ENCODE measurements around the gene AOAH. TPM values are rescaled to one million over a fixed set of nuclear protein-coding genes. Genes with fewer than 3 reads are reported as not detected.

AOAH gene
- total and polyA plus RNA-seq, 9 of the 15 experiments (the other 6 are each of a cell fraction or from before 2014, with no cell fraction given): not detected

DNA sequence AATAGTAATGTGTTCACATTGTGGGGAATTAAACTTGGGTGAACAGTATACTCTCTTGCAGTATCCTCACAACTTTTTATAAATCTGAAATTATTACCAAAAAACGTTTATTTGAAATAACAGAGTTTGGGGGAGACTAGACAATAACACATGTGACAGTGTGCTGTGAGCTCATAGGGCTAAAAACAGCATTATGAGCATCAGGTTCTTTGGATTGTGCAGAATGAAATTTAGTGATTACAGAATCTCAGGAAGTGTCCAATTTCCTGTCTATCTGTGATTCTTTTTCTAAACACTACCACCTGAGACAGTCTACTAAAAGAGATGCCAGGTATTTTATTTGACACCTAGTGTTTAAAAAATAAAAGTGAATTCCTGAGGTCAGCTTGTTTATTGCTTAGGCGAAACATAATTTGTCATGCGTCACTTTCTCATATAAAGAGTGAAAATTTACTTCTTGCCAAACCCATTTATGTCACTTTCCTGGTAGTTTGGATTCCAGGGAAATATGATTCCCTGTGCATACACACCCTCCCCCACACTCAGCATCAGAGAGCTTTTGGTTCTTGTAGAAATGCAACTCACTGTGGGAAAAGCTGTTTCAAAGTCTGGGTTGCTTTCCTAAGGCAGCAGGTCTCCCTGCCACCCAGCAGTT is 71.2 kb downstream of the AOAH start:
- no peak overlapping the region for H3K9ac ChIP-seq (ENCODE audit: insufficient read depth in 1 of 2, low read depth in 2 of 2, low read length in 2 of 2)
- no peaks in the 10 kb centered on the region; the same call in 1 of the 2 replicates for H3K9me3 ChIP-seq (replicated peaks; ENCODE audit: control insufficient read depth, insufficient read depth, low read depth, low read length)
- H3K79me2 ChIP-seq (ENCODE audit: control insufficient read depth, insufficient read depth, low read length): no peaks in the 10 kb centered on the region
- no peak overlapping the region for H2AFZ ChIP-seq (ENCODE audit: low read depth, low read length)
- no peak for DNase-seq (ENCODE audit: extremely low read depth in 1 of 4, low spot score in 3 of 4)
- intact Hi-C loops (cut with micrococcal nuclease) (no loop called here), in situ Hi-C loops (cut with MboI) (no loop called here)
- no peaks in the 10 kb centered on the region for H3K36me3 ChIP-seq (ENCODE audit: control insufficient read depth, insufficient read depth, low read length)
- H3K4me1 ChIP-seq (replicated peaks in 1 of 2; ENCODE audit: control insufficient read depth in 2 of 2, insufficient read depth in 2 of 2, low read length in 2 of 2): no peaks in the 10 kb centered on the region
- no peak for ATAC-seq
- ChIA-PET CTCF (ENCODE audit: low intra/inter-chr PET ratio) (no interaction called here), POLR2A (interaction anchor here (1.4 kb wide), 1 partner anchor 18 kb away, joined by 3 read pairs; no protein-coding TSS in a partner anchor)
- H4K20me1 ChIP-seq (replicated peaks; ENCODE audit: control insufficient read depth, insufficient read depth, low read length): no peaks in the 10 kb centered on the region
- TF ChIP-seq PML (IDR thresholded peaks at IDR 0.05; ENCODE audit: low read length) (no peak), ILK (tag; IDR thresholded peaks at IDR 0.05; ENCODE audit: borderline replicate concordance, low read depth) (no peak), ZNF282 (CRISPR knock-in tag; IDR thresholded peaks at IDR 0.05) (no peak), TEAD4 (IDR thresholded peaks at IDR 0.05; ENCODE audit: low read length) (no peak), TEAD4 (CRISPR knock-in tag; IDR thresholded peaks at IDR 0.05; ENCODE audit: borderline replicate concordance) (no peak), KDM4B (IDR thresholded peaks at IDR 0.05; ENCODE audit: borderline replicate concordance in 2 of 2, low read depth in 1 of 2) (no peak), ZNF717 (CRISPR knock-in tag; IDR thresholded peaks at IDR 0.05) (no peak), E2F3 (CRISPR knock-in tag; IDR thresholded peaks at IDR 0.05) (no peak)
- peaks cover 24 to 29% of the 10 kb centered on the region in 2 experiments for H3K27me3 ChIP-seq (ENCODE audit: control insufficient read depth in 2 of 2, insufficient read depth in 2 of 2, low read length in 2 of 2)
- no peak overlapping the region for H3K4me3 ChIP-seq
- FAIRE-seq: no peak
- no peaks in the 10 kb centered on the region for H3K9me1 ChIP-seq (ENCODE audit: control insufficient read depth, insufficient read depth, low read length)
- no TSS peak for BruUV-seq (replicated peaks)
- H3K27ac ChIP-seq (ENCODE audit: extremely low read depth, low read depth, low read length): no peak overlapping the region
- no peak overlapping the region for H3K4me2 ChIP-seq (ENCODE audit: insufficient read depth, low read length)
- 2% methylated on average over 3 of the region's 3 CpGs for WGBS (ENCODE audit: insufficient coverage, low coverage, missing lambda C conversion rate)
